GM12872 (cell line): ENCODE data around the gene RUVBL2.

Experiments used
- CTCF ChIP-seq: IDR thresholded peaks from 3 replicates; pipeline ENCODE4 v1.5.1; 2011; ENCODE audit warnings: low read depth, mild to moderate bottlenecking, low read length, moderate library complexity; ENCODE audit not compliant: insufficient read depth

Gene RUVBL2

GRCh38 chr19:48961051-48961649 lies 32.5 kb upstream of the RUVBL2 start:
- no peak for TF ChIP-seq CTCF

GRCh38 chr19:48961673-48962028 lies 32.0 kb upstream of the RUVBL2 start:
- no peak for TF ChIP-seq CTCF

GRCh38 chr19:48962029-48962848 lies 31.4 kb upstream of the RUVBL2 start:
- TF ChIP-seq CTCF: no peak

GRCh38 chr19:48962849-48963165 lies 30.9 kb upstream of the RUVBL2 start:
- TF ChIP-seq CTCF: no peak

GRCh38 chr19:48963371-48964204 lies 30.1 kb upstream of the RUVBL2 start:
- no peak for TF ChIP-seq CTCF

- no peak for TF ChIP-seq CTCF
Observed at GRCh38 chr19:48964205-48965039, 29.3 kb upstream of the RUVBL2 start.
